ENCODE data around the gene CARHSP1.

Gene CARHSP1

GRCh38 chr16:8852534-8852933 lies 16.3 kb downstream of the CARHSP1 start:
- no peak overlapping the region for H3K4me3 ChIP-seq (ENCODE audit: low read depth, low read length)
- DNase-seq (ENCODE audit: low read depth): no peak
- TF ChIP-seq CTCF (IDR thresholded peaks at IDR 0.05; ENCODE audit: control insufficient read depth, extremely low read depth, insufficient read depth): no peak

GRCh38 chr16:8851761-8852403 lies 16.9 kb downstream of the CARHSP1 start:
- no peak for DNase-seq (ENCODE audit: low read depth)
- no peak for TF ChIP-seq CTCF (IDR thresholded peaks at IDR 0.05; ENCODE audit: control insufficient read depth, extremely low read depth, insufficient read depth)
- no peak overlapping the region for H3K4me3 ChIP-seq (ENCODE audit: low read depth, low read length)

- no peak for TF ChIP-seq CTCF (IDR thresholded peaks at IDR 0.05; ENCODE audit: control insufficient read depth, extremely low read depth, insufficient read depth)
- no peak for DNase-seq (ENCODE audit: low read depth)
- no peak overlapping the region for H3K4me3 ChIP-seq (ENCODE audit: low read depth, low read length)
Observed at GRCh38 chr16:8850279-8850885, 18.4 kb downstream of the CARHSP1 start.

- TF ChIP-seq CTCF (IDR thresholded peaks at IDR 0.05; ENCODE audit: control insufficient read depth, extremely low read depth, insufficient read depth): no peak
- H3K4me3 ChIP-seq (ENCODE audit: low read depth, low read length): no peak overlapping the region
- DNase-seq (ENCODE audit: low read depth): no peak
Observed at GRCh38 chr16:8849411-8850011, 19.3 kb downstream of the CARHSP1 start.

- TF ChIP-seq CTCF (IDR thresholded peaks at IDR 0.05; ENCODE audit: control insufficient read depth, extremely low read depth, insufficient read depth): no peak
- no peak overlapping the region for H3K4me3 ChIP-seq (ENCODE audit: low read depth, low read length)
- no peak for DNase-seq (ENCODE audit: low read depth)
Observed at GRCh38 chr16:8848939-8849391, 19.8 kb downstream of the CARHSP1 start.

GRCh38 chr16:8848231-8848938 lies 20.4 kb downstream of the CARHSP1 start:
- TF ChIP-seq CTCF (IDR thresholded peaks at IDR 0.05; ENCODE audit: control insufficient read depth, extremely low read depth, insufficient read depth): no peak
- DNase-seq (ENCODE audit: low read depth): no peak

More at GRCh38 chr16:8848231-8848938, 20.4 kb downstream of the CARHSP1 start:
- no peak overlapping the region for H3K4me3 ChIP-seq (ENCODE audit: low read depth, low read length)
